H9 (cell line): Measurements from ENCODE around the gene TBCK. TPM values are rescaled to one million over a fixed set of nuclear protein-coding genes. Genes with fewer than 3 reads are reported as not detected.

Experiments used
- DNase-seq: peaks from one replicate; pipeline ENCODE4 v3.0.0-alpha.2; 2017
- H2AFZ ChIP-seq: one replicate; pipeline ENCODE4 v1.6.1; 2013; ENCODE audit warnings: mild to moderate bottlenecking, low read length, control low read depth, moderate library complexity
- H2AK5ac ChIP-seq: 2 replicates; pipeline ENCODE4 v1.6.1; 2013; ENCODE audit warnings: low read length, control low read depth, mixed read lengths; ENCODE audit not compliant: insufficient read length
- H2BK120ac ChIP-seq: one replicate; pipeline ENCODE4 v1.6.1; 2013; ENCODE audit warnings: low read depth, mild to moderate bottlenecking, low read length, control low read depth, inconsistent platforms; ENCODE audit not compliant: poor library complexity, severe bottlenecking
- H2BK12ac ChIP-seq: 2 replicates; pipeline ENCODE4 v1.6.1; 2013; ENCODE audit warnings: low read length, control low read depth, mixed read lengths, low read depth; ENCODE audit not compliant: insufficient read length
- H2BK15ac ChIP-seq: 2 replicates; pipeline ENCODE4 v1.6.1; 2013; ENCODE audit warnings: low read depth, low read length, control low read depth
- H2BK20ac ChIP-seq: one replicate; pipeline ENCODE4 v1.6.1; 2013; ENCODE audit warnings: low read depth, mild to moderate bottlenecking, low read length, control low read depth, inconsistent platforms; ENCODE audit not compliant: poor library complexity, severe bottlenecking
- H2BK5ac ChIP-seq: 2 replicates; pipeline ENCODE4 v1.6.1; 2013; ENCODE audit warnings: low read length, control low read depth, mixed read lengths; ENCODE audit not compliant: insufficient read length
- H3K14ac ChIP-seq: 2 replicates; pipeline ENCODE4 v1.6.1; 2013; ENCODE audit warnings: low read length, control low read depth; ENCODE audit not compliant: insufficient read depth
- H3K18ac ChIP-seq: 2 replicates; pipeline ENCODE4 v1.6.1; 2013; ENCODE audit warnings: low read depth, mild to moderate bottlenecking, mixed read lengths, low read length, control low read depth; ENCODE audit not compliant: insufficient read length
- H3K23ac ChIP-seq: 2 replicates; pipeline ENCODE4 v1.6.1; 2013; ENCODE audit warnings: low read length, control low read depth, mixed read lengths, low read depth; ENCODE audit not compliant: insufficient read length
- H3K23me2 ChIP-seq: 2 replicates; pipeline ENCODE4 v1.6.1; 2013; ENCODE audit warnings: low read depth, mild to moderate bottlenecking, mixed read lengths, low read length, control low read depth; ENCODE audit not compliant: insufficient read length, poor library complexity, severe bottlenecking
- H3K27ac ChIP-seq: 2 replicates; pipeline ENCODE4 v1.5.1; 2013; ENCODE audit warnings: low read length, control low read depth, mixed read lengths, low read depth; ENCODE audit not compliant: insufficient read length
- H3K27me3 ChIP-seq: 2 replicates; pipeline ENCODE4 v1.6.1; 2013; ENCODE audit warnings: low read length, control low read depth, inconsistent platforms; ENCODE audit not compliant: insufficient read depth
- H3K4ac ChIP-seq: 2 replicates; pipeline ENCODE4 v1.6.1; 2013; ENCODE audit warnings: low read depth, mild to moderate bottlenecking, control low read depth, inconsistent platforms, low read length, moderate library complexity
- H3K4me1 ChIP-seq: 2 replicates; pipeline ENCODE4 v1.6.1; 2013; ENCODE audit warnings: low read length, control low read depth, inconsistent platforms; ENCODE audit not compliant: insufficient read depth
- H3K4me2 ChIP-seq: 2 replicates; pipeline ENCODE4 v1.6.1; 2013; ENCODE audit warnings: low read length, control low read depth, mixed read lengths; ENCODE audit not compliant: insufficient read length, insufficient read depth
- H3K56ac ChIP-seq: 2 replicates; pipeline ENCODE4 v1.6.1; 2013; ENCODE audit warnings: low read depth, mild to moderate bottlenecking, mixed read lengths, low read length, control low read depth; ENCODE audit not compliant: insufficient read length
- H3K79me1 ChIP-seq: 2 replicates; pipeline ENCODE4 v1.6.1; 2013; ENCODE audit warnings: low read depth, mild to moderate bottlenecking, moderate library complexity, low read length, control low read depth, inconsistent platforms; ENCODE audit not compliant: insufficient read depth, poor library complexity, severe bottlenecking
- H3K79me2 ChIP-seq: 2 replicates; pipeline ENCODE4 v1.6.1; 2013; ENCODE audit warnings: low read length, control low read depth, inconsistent platforms; ENCODE audit not compliant: insufficient read depth
- H3K9ac ChIP-seq: 2 replicates; pipeline ENCODE4 v1.6.1; 2013; ENCODE audit warnings: low read length, control low read depth, mixed read lengths; ENCODE audit not compliant: insufficient read length; ENCODE audit errors: extremely low read depth
- H3K9me3 ChIP-seq: one replicate; pipeline ENCODE4 v1.6.1; 2013; ENCODE audit warnings: low read depth, low read length, inconsistent platforms; ENCODE audit not compliant: control insufficient read depth
- H3T11ph ChIP-seq: one replicate; pipeline ENCODE4 v1.6.1; 2013; ENCODE audit warnings: mild to moderate bottlenecking, low read length, control low read depth, inconsistent platforms
- H4K20me1 ChIP-seq: one replicate; pipeline ENCODE4 v1.6.1; 2013; ENCODE audit not compliant: control insufficient read depth, insufficient read length, insufficient read depth
- H4K5ac ChIP-seq: 2 replicates; pipeline ENCODE4 v1.6.1; 2013; ENCODE audit warnings: low read depth, mild to moderate bottlenecking, mixed read lengths, low read length, control low read depth; ENCODE audit not compliant: insufficient read length
- H4K8ac ChIP-seq: replicated peaks from 2 replicates; pipeline ENCODE4 v1.6.1; 2013; ENCODE audit warnings: low read length, control low read depth, mixed read lengths, low read depth; ENCODE audit not compliant: insufficient read length
- H4K91ac ChIP-seq: 2 replicates; pipeline ENCODE4 v1.6.1; 2013; ENCODE audit warnings: low read depth, mild to moderate bottlenecking, moderate library complexity, mixed read lengths, low read length, control low read depth; ENCODE audit not compliant: insufficient read length
- H3K27ac Mint-ChIP-seq, 3 experiments: 2 replicates in 2 of 3; 3 replicates in 1 of 3; pipeline ENCODE4 v1.8.0; 2020 to 2021; ENCODE audit warnings: mixed read lengths in 3 of 3, mild to moderate bottlenecking in 1 of 3, moderate library complexity in 1 of 3
- H3K27me3 Mint-ChIP-seq: 2 replicates; pipeline ENCODE4 v1.8.0; 2021; ENCODE audit warnings: low read depth, mild to moderate bottlenecking, moderate library complexity, mixed read lengths
- H3K36me3 Mint-ChIP-seq, 3 experiments: 2 replicates in 2 of 3; 3 replicates in 1 of 3; pipeline ENCODE4 v1.8.0; 2020 to 2021; ENCODE audit warnings: low read depth in 3 of 3, mixed read lengths in 3 of 3; ENCODE audit not compliant: insufficient read depth in 1 of 3
- H3K4me1 Mint-ChIP-seq, 2 experiments: 2 replicates each; pipeline ENCODE4 v1.8.0; 2020; ENCODE audit warnings: mixed read lengths in 2 of 2
- H3K4me3 Mint-ChIP-seq, 2 experiments: 2 replicates in 1 of 2; 3 replicates in 1 of 2; pipeline ENCODE4 v1.8.0; 2020 to 2021; ENCODE audit warnings: mild to moderate bottlenecking in 2 of 2, mixed read lengths in 2 of 2, moderate library complexity in 1 of 2
- H3K9me3 Mint-ChIP-seq, 2 experiments: 2 replicates in 1 of 2; 3 replicates in 1 of 2; pipeline ENCODE4 v1.8.0; 2020; ENCODE audit warnings: mild to moderate bottlenecking in 2 of 2, mixed read lengths in 2 of 2, moderate library complexity in 1 of 2
- WGBS: extraction: QIAGEN DNeasy Blood & Tissue Kit; methylation state at CpG from one replicate; pipeline ENCODE4 v1.1.7; 2013; ENCODE audit warnings: missing lambda C conversion rate, low lambda C conversion rate, mixed read lengths; ENCODE audit not compliant: insufficient read length; ENCODE audit errors: extremely low coverage; 5-methylcytosine and 5-hydroxymethylcytosine counted together
- total RNA-seq: library from RNA; stranded (reverse); gene quantifications from 2 replicates; pipeline ENCODE4 v1.2.1, GENCODE V29; 2021
- TF ChIP-seq, protein P1 (sequence below): fragments of 200-600 bp; sonication (generic); conservative IDR thresholded peaks from 3 replicates; pipeline ENCODE4 v1.8.0; 2021; ENCODE audit warnings: antibody characterized with exemption, mild to moderate bottlenecking

TBCK gene
- total RNA-seq, 1 experiment from 2014 or later = 22.1 TPM

DNA sequence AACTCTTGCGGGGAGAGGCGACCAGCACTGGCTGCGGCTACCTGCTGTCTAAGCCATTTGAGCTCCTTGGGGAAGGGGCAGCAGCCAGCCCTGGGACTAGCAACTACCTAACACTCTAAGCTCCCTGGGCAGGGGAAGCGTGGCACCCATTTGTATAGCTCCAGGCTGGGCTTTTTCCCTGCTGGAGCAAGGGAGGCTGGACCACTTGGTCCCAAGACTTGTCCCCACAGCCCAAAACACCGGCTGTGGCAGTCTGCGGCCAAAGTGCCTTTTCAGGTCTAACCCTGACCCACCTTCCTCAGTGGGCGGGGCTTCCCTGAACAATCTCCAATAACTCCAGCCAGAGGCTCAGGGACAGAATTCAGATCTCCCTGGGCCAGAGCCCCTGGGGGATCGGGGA lies 232.9 kb downstream of the TBCK start:
- Histone ChIP-seq H3K14ac (no peak overlapping the region), H3K79me1 (no peaks in the 10 kb centered on the region), H3K9ac (no peak overlapping the region), H2AFZ (no peak overlapping the region), H2BK120ac (no peak overlapping the region), H4K8ac (no peak overlapping the region), H2BK20ac (no peak overlapping the region), H3T11ph (no peak overlapping the region), H3K18ac (no peak overlapping the region), H3K4me1 (no peaks in the 10 kb centered on the region; the same call in 1 of the 2 replicates), H3K4ac (no peak overlapping the region), H3K23me2 (no peaks in the 10 kb centered on the region), H2BK15ac (no peak overlapping the region), H3K27ac (no peak overlapping the region), H3K4me2 (no peak overlapping the region), H3K56ac (no peak overlapping the region), H4K20me1 (no peaks in the 10 kb centered on the region), H4K5ac (no peak overlapping the region), H3K23ac (no peak overlapping the region), H3K79me2 (no peaks in the 10 kb centered on the region), H2BK12ac (no peak overlapping the region), H2AK5ac (no peak overlapping the region), H3K9me3 (no peaks in the 10 kb centered on the region), H2BK5ac (no peak overlapping the region), H3K27me3 (no peaks in the 10 kb centered on the region), H4K91ac (no peak overlapping the region)
- no peaks in the 10 kb centered on the region for H3K27me3 Mint-ChIP-seq
- DNase-seq = no peak
- H3K27ac Mint-ChIP-seq = no peak overlapping the region
- peaks cover 3% of the 10 kb centered on the region in 2 experiments; a peak in 2 of 4 replicates for H3K4me1 Mint-ChIP-seq
- H3K36me3 Mint-ChIP-seq = peaks cover 11 to 33% (median 24%) of the 10 kb centered on the region in 3 experiments
- peaks cover 6 to 12% of the 10 kb centered on the region in 2 experiments for H3K9me3 Mint-ChIP-seq
- no peak overlapping the region for H3K4me3 Mint-ChIP-seq
- WGBS = no CpG with 5 or more reads among the region's 8 CpGs
- TF ChIP-seq, protein P1, sequence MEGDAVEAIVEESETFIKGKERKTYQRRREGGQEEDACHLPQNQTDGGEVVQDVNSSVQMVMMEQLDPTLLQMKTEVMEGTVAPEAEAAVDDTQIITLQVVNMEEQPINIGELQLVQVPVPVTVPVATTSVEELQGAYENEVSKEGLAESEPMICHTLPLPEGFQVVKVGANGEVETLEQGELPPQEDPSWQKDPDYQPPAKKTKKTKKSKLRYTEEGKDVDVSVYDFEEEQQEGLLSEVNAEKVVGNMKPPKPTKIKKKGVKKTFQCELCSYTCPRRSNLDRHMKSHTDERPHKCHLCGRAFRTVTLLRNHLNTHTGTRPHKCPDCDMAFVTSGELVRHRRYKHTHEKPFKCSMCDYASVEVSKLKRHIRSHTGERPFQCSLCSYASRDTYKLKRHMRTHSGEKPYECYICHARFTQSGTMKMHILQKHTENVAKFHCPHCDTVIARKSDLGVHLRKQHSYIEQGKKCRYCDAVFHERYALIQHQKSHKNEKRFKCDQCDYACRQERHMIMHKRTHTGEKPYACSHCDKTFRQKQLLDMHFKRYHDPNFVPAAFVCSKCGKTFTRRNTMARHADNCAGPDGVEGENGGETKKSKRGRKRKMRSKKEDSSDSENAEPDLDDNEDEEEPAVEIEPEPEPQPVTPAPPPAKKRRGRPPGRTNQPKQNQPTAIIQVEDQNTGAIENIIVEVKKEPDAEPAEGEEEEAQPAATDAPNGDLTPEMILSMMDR = no peak
